ENCODE data around the gene DTNB.
"Not testable (repeated sequence)": the region's sequence is repeated elsewhere in the genome, so short reads cannot be mapped to it uniquely, and the experiment has no call there.

DTNB gene

DNA sequence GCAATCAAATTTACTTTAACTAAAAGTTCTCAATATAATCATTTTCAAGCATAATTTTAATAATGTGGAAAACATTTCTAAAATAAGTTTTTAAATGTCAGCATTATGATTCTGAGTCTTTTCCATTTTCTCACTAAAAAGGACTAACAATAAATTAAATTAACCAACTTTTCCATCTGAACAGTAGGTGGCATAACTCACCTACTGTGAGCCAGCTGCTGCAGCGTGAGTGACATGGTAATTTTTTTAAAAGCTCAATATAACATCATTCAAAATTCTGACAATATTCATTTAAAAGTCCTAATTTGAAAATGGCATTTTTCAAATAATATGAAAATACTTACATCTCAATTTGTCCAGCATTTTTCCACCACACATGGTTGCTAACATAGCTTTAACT, 66.5 kb downstream of the DTNB start:
- Histone ChIP-seq H3K27me3 (no peaks in the 10 kb centered on the region), H3K27ac (no peak overlapping the region), H3K9me3 (no peaks in the 10 kb centered on the region), H3K4me1 (ENCODE audit: control insufficient read depth in 1 of 2, insufficient read depth in 1 of 2, low read depth in 1 of 2, low read length in 1 of 2) (no peaks in the 10 kb centered on the region), H3K4me3 (ENCODE audit: low read depth in 1 of 2, low read length in 1 of 2) (no peak overlapping the region), H3K36me3 (no peaks in the 10 kb centered on the region)
- TF ChIP-seq, protein P1, sequence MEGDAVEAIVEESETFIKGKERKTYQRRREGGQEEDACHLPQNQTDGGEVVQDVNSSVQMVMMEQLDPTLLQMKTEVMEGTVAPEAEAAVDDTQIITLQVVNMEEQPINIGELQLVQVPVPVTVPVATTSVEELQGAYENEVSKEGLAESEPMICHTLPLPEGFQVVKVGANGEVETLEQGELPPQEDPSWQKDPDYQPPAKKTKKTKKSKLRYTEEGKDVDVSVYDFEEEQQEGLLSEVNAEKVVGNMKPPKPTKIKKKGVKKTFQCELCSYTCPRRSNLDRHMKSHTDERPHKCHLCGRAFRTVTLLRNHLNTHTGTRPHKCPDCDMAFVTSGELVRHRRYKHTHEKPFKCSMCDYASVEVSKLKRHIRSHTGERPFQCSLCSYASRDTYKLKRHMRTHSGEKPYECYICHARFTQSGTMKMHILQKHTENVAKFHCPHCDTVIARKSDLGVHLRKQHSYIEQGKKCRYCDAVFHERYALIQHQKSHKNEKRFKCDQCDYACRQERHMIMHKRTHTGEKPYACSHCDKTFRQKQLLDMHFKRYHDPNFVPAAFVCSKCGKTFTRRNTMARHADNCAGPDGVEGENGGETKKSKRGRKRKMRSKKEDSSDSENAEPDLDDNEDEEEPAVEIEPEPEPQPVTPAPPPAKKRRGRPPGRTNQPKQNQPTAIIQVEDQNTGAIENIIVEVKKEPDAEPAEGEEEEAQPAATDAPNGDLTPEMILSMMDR (IDR thresholded peaks at IDR 0.05), result no peak

GRCh38 chr2:25602333-25602723, 71.0 kb downstream of the DTNB start:
- Histone ChIP-seq H3K4me1 (ENCODE audit: control insufficient read depth in 1 of 2, insufficient read depth in 1 of 2, low read depth in 1 of 2, low read length in 1 of 2) (no peaks in the 10 kb centered on the region), H3K27me3 (no peaks in the 10 kb centered on the region), H3K4me3 (ENCODE audit: low read depth in 1 of 2, low read length in 1 of 2) (no peak overlapping the region), H3K27ac (no peak overlapping the region), H3K36me3 (no peaks in the 10 kb centered on the region), H3K9me3 (no peaks in the 10 kb centered on the region)
- TF ChIP-seq, protein P1 (IDR thresholded peaks at IDR 0.05), result no peak

DNA sequence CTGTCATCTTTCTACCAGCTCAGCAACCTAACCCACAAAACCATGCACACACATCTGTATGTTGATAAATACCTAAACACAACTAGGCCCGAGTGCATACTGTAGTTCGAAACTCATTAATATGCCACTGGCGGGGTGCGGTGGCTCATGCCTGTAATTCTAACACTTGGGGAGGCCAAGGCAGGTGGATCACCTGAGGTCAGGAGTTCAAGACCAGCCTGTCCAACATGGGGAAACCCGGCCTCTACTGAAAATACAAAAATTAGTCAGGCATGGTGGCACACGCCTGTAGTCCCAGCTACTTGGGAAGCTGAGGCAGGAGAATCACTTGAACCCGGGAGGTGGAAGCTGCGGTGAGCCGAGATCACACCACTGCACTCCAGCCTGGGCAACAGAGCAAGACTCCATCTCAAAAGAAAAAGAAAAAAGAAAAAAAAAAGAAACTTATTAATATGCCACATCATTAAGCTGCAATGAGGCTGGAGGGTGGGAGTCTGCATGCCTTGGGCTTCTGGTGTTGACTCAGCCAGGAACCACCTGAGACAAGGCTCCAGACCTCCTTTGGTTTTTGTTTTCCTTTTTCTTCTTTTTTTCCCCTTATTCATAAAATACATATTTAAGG, 71.6 kb downstream of the DTNB start:
- H3K27ac ChIP-seq; H3K36me3 ChIP-seq; H3K4me3 ChIP-seq (ENCODE audit: low read depth in 1 of 2, low read length in 1 of 2); H3K4me1 ChIP-seq (ENCODE audit: control insufficient read depth in 1 of 2, insufficient read depth in 1 of 2, low read depth in 1 of 2, low read length in 1 of 2); H3K27me3 ChIP-seq; H3K9me3 ChIP-seq: not testable (repeated sequence)

DNA sequence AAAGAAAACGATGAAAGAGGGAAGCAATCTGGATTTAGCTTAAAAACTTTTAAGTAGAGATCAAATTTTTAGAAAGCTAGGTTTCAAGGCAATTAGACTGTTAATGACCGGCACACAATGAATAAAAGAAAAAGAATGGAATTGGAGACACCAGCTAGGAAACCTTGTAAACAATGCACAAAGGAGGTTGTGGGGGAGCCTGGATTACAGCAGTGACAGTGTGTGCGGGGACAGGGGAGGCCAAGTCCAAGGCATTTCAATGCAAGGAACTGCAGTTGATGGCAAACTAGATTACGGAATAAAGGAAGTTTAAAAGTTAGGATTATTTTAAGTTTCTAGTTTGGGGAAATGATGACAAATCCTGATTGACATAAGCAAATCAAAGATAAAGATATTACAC, 74.5 kb downstream of the DTNB start:
- no peaks in the 10 kb centered on the region for H3K4me1 ChIP-seq (ENCODE audit: control insufficient read depth in 1 of 2, insufficient read depth in 1 of 2, low read depth in 1 of 2, low read length in 1 of 2)
- H3K4me3 ChIP-seq (ENCODE audit: low read depth in 1 of 2, low read length in 1 of 2), result no peak overlapping the region
- no peak overlapping the region for H3K27ac ChIP-seq
- no peaks in the 10 kb centered on the region for H3K36me3 ChIP-seq
- H3K9me3 ChIP-seq, result no peaks in the 10 kb centered on the region
- TF ChIP-seq, protein P1 (IDR thresholded peaks at IDR 0.05), result no peak
- H3K27me3 ChIP-seq, result no peaks in the 10 kb centered on the region

DNA sequence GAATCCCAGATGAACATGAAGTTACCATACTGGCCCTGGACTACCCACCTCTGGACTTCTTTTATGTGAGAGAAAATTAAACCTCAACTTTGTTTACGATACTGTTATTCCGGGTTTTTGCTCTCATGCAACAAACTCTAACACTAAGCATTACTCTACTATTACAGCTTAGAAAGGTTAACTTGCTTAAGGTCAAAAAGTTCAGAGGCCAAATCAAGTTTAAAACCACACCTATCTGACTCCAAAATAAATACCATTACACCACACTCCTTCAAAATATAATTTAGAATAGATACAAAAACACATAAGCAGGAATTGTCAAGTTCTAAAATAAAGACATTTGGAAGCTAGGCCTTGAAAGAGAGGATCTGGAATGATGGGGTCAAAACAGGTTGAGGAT, 75.0 kb downstream of the DTNB start:
- H3K27ac ChIP-seq, result no peak overlapping the region

DNA sequence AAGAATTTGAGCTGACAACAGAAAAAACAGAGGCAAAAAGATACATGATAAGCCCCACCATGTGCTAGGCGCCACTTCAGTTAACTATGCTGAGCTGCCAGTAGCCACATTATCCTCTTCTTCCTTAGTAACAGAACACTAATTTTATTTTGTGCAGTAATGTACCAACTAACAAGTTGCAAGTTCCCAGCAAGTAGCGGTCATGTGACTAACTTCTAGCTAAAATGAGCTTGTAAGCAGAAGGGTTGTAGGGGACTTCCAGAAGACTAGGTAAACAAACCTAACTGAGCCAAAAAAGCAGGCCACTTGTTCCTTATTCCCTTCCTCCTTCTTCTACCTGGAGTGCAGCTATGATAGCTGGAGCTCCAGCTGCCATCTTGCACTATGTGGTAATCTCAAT, 75.5 kb downstream of the DTNB start:
- H3K36me3 ChIP-seq, result no peaks in the 10 kb centered on the region
- H3K27me3 ChIP-seq, result no peaks in the 10 kb centered on the region
- no peaks in the 10 kb centered on the region for H3K9me3 ChIP-seq
- no peaks in the 10 kb centered on the region for H3K4me1 ChIP-seq (ENCODE audit: control insufficient read depth in 1 of 2, insufficient read depth in 1 of 2, low read depth in 1 of 2, low read length in 1 of 2)
- no peak overlapping the region for H3K27ac ChIP-seq
- no peak overlapping the region for H3K4me3 ChIP-seq (ENCODE audit: low read depth in 1 of 2, low read length in 1 of 2)
- TF ChIP-seq, protein P1 (IDR thresholded peaks at IDR 0.05), result no peak

More for the DNA sequence above, 75.0 kb downstream of the DTNB start:
- Histone ChIP-seq H3K4me3 (ENCODE audit: low read depth in 1 of 2, low read length in 1 of 2) (no peak overlapping the region), H3K36me3 (no peaks in the 10 kb centered on the region), H3K27me3 (no peaks in the 10 kb centered on the region), H3K9me3 (no peaks in the 10 kb centered on the region), H3K4me1 (ENCODE audit: control insufficient read depth in 1 of 2, insufficient read depth in 1 of 2, low read depth in 1 of 2, low read length in 1 of 2) (no peaks in the 10 kb centered on the region)
- TF ChIP-seq, protein P1 (IDR thresholded peaks at IDR 0.05), result no peak

Data from neutrophil (primary cell).